Natural killer cell (primary cell): Measurements from ENCODE around the gene NTNG2. TPM values are rescaled to one million over a fixed set of nuclear protein-coding genes. Genes with fewer than 3 reads are reported as not detected.
A peak's percentile ranks its signal among the peaks of the same experiment; 100 is the strongest.

ENCODE experiments used
- ATAC-seq, 3 donors: fragments of 150-1000 bp in 2 of 3; fragments of 200-7000 bp in 1 of 3; cut with Tn5 transposase; 1 replicate in 1 of 3; 2 replicates in 2 of 3; pipeline ENCODE4 v1.10.0; 2021; ENCODE audit warnings: mild to moderate bottlenecking in 2 of 3, moderate library complexity in 2 of 3
- DNase-seq, 2 donors: peaks; one replicate each; pipeline versions ENCODE4 v3.0.0 to v3.0.0-alpha.2; 2013 to 2021; ENCODE audit warnings: mixed read lengths in 1 of 2
- H3K27ac ChIP-seq: one replicate; pipeline ENCODE4 v1.5.1; 2013; ENCODE audit warnings: mild to moderate bottlenecking, low read length
- H3K27me3 ChIP-seq: one replicate; pipeline ENCODE4 v1.6.1; 2013; ENCODE audit warnings: low read length; ENCODE audit not compliant: control insufficient read depth, insufficient read depth
- H3K36me3 ChIP-seq: one replicate; pipeline ENCODE4 v1.6.1; 2013; ENCODE audit warnings: low read length; ENCODE audit not compliant: control insufficient read depth, insufficient read depth
- H3K4me1 ChIP-seq: one replicate; pipeline ENCODE4 v1.6.1; 2013; ENCODE audit warnings: low read length; ENCODE audit not compliant: control insufficient read depth, insufficient read depth
- H3K4me3 ChIP-seq: one replicate; pipeline ENCODE4 v1.5.1; 2013; ENCODE audit warnings: low read length
- H3K9me3 ChIP-seq: one replicate; pipeline ENCODE4 v1.6.1; 2013; ENCODE audit warnings: low read length; ENCODE audit not compliant: control insufficient read depth, insufficient read depth
- H3K27ac Mint-ChIP-seq, 2 donors: one replicate each; pipeline ENCODE4 v1.8.0; 2022; ENCODE audit warnings: mild to moderate bottlenecking in 2 of 2, mixed read lengths in 2 of 2, moderate library complexity in 1 of 2
- H3K27me3 Mint-ChIP-seq, 2 donors: one replicate each; pipeline ENCODE4 v1.8.0; 2022; ENCODE audit warnings: low read depth in 2 of 2, mixed read lengths in 2 of 2
- H3K36me3 Mint-ChIP-seq: one replicate; pipeline ENCODE4 v1.8.0; 2022; ENCODE audit warnings: mixed read lengths
- H3K4me1 Mint-ChIP-seq, 2 donors: one replicate each; pipeline ENCODE4 v1.8.0; 2022; ENCODE audit warnings: mixed read lengths in 2 of 2
- H3K4me3 Mint-ChIP-seq: one replicate; pipeline ENCODE4 v1.8.0; 2022; ENCODE audit warnings: mild to moderate bottlenecking, moderate library complexity, mixed read lengths
- H3K9me3 Mint-ChIP-seq, 2 donors: one replicate each; pipeline ENCODE4 v1.8.0; 2022; ENCODE audit warnings: mixed read lengths in 2 of 2
- CTCF ChIP-seq: fragments of 200-600 bp; IDR thresholded peaks from one replicate; pipeline ENCODE4 v1.8.0; 2022; ENCODE audit warnings: antibody characterized with exemption
- WGBS: methylation state at CpG from one replicate; pipeline ENCODE4 v1.1.7; 2013; ENCODE audit warnings: missing lambda C conversion rate; ENCODE audit not compliant: insufficient coverage; 5-methylcytosine and 5-hydroxymethylcytosine counted together
- intact Hi-C: fragments of 100-400 bp; cut with micrococcal nuclease; formaldehyde crosslinking; loops from one replicate; pipeline ENCODE4 v1.14.2; 2022
- total RNA-seq, 4 donors: library from RNA; stranded (reverse); fragments of 120-200 nt in 1 of 4; gene quantifications; one replicate each; pipeline versions ENCODE4 v1.2.3 to v1.2.4, GENCODE V29; 2013 to 2022

Gene NTNG2
- total RNA-seq, 3 donors from 2014 or later (not counting 1 experiment from before 2014, with no cell fraction given): 23.4 to 67.2 (median 32.6) TPM

- Histone ChIP-seq H3K4me1 (peaks cover 27% of the 10 kb centered on the region), H3K9me3 (no peaks in the 10 kb centered on the region), H3K4me3 (no peak overlapping the region), H3K36me3 (no peaks in the 10 kb centered on the region), H3K27me3 (peaks cover 11% of the 10 kb centered on the region), H3K27ac (no peak overlapping the region)
- peaks cover 24 to 42% of the 10 kb centered on the region in 2 donors for H3K27me3 Mint-ChIP-seq
- 2% methylated on average over 29 of the region's 29 CpGs for WGBS
- H3K4me1 Mint-ChIP-seq: peaks cover 6 to 18% of the 10 kb centered on the region in 2 donors
- intact Hi-C loops: loop anchor here (2.0 kb wide), 1 partner anchor 85 kb away; the partner anchor contains the start of gene MED27
- ATAC-seq (no peak), DNase-seq (peak in 1 of 2 donors; percentile 21)
- no peaks in the 10 kb centered on the region for H3K9me3 Mint-ChIP-seq
- TF ChIP-seq CTCF: no peak
- peak overlapping the region; percentile 78 for H3K4me3 Mint-ChIP-seq
- H3K36me3 Mint-ChIP-seq: no peaks in the 10 kb centered on the region
- no peak overlapping the region for H3K27ac Mint-ChIP-seq
Measured at GRCh38 chr9:132163457-132163875, 1.6 kb downstream of the NTNG2 start.

GRCh38 chr9:132163876-132164603 is 2.2 kb downstream of the NTNG2 start:
- Histone ChIP-seq H3K36me3 (no peaks in the 10 kb centered on the region), H3K4me3 (no peak overlapping the region), H3K9me3 (no peaks in the 10 kb centered on the region), H3K4me1 (peaks cover 27% of the 10 kb centered on the region), H3K27ac (no peak overlapping the region), H3K27me3 (peaks cover 11% of the 10 kb centered on the region)
- no peak for ATAC-seq
- 16% methylated on average over 45 of the region's 45 CpGs for WGBS
- H3K4me1 Mint-ChIP-seq: peaks cover 6 to 18% of the 10 kb centered on the region in 2 donors
- H3K4me3 Mint-ChIP-seq: peak overlapping the region; percentile 78
- no peaks in the 10 kb centered on the region for H3K9me3 Mint-ChIP-seq
- intact Hi-C loops: loop anchor here (2.0 kb wide), 1 partner anchor 85 kb away; the partner anchor contains the start of gene MED27
- no peak for DNase-seq
- peaks cover 24 to 42% of the 10 kb centered on the region in 2 donors for H3K27me3 Mint-ChIP-seq
- TF ChIP-seq CTCF: no peak
- no peak overlapping the region for H3K27ac Mint-ChIP-seq
- no peaks in the 10 kb centered on the region for H3K36me3 Mint-ChIP-seq

GRCh38 chr9:132164604-132165362 is 2.9 kb downstream of the NTNG2 start:
- H3K27me3 Mint-ChIP-seq: peaks cover 24 to 42% of the 10 kb centered on the region in 2 donors

More at GRCh38 chr9:132164604-132165362, 2.9 kb downstream of the NTNG2 start:
- Mint-ChIP-seq H3K36me3 (no peaks in the 10 kb centered on the region), H3K4me3 (peak overlapping the region; percentile 64), H3K27ac (no peak overlapping the region), H3K4me1 (peaks cover 10 to 21% of the 10 kb centered on the region in 2 donors), H3K9me3 (no peaks in the 10 kb centered on the region)
- Histone ChIP-seq H3K27me3 (peaks cover 11% of the 10 kb centered on the region), H3K4me3 (no peak overlapping the region), H3K9me3 (no peaks in the 10 kb centered on the region), H3K4me1 (peaks cover 27% of the 10 kb centered on the region), H3K36me3 (no peaks in the 10 kb centered on the region), H3K27ac (no peak overlapping the region)
- intact Hi-C loops: loop anchor here (5.0 kb wide), 1 partner anchor 73 kb away; no protein-coding TSS in a partner anchor
- no peak for TF ChIP-seq CTCF
- DNase-seq (no peak), ATAC-seq (no peak)
- 42% methylated on average over 15 of the region's 16 CpGs for WGBS
